SK-N-SH (cell line): ENCODE results near the gene LPAR1.

Source experiments
- EP300 ChIP-seq, 2 experiments: IDR thresholded peaks; 2 replicates each; pipeline versions ENCODE4 v1.4.0 to v1.6.1; 2012; ENCODE audit warnings: borderline replicate concordance in 1 of 2, low read depth in 1 of 2, low read length in 1 of 2
- FOXM1 ChIP-seq: IDR thresholded peaks from 2 replicates; pipeline ENCODE4 v1.4.0; 2012; ENCODE audit warnings: low read depth, mild to moderate bottlenecking
- JUND ChIP-seq: IDR thresholded peaks from 2 replicates; pipeline ENCODE4 v1.4.0; 2012
- RFX5 ChIP-seq: IDR thresholded peaks from 2 replicates; pipeline ENCODE4 v1.6.1; 2012; ENCODE audit warnings: mild to moderate bottlenecking, improper control_type of control experiment, low read length
- SIN3A ChIP-seq: IDR thresholded peaks from 2 replicates; pipeline ENCODE4 v1.6.1; 2012; ENCODE audit warnings: low read depth, mild to moderate bottlenecking, low read length, moderate library complexity, borderline replicate concordance
- TAF1 ChIP-seq: IDR thresholded peaks from 2 replicates; pipeline ENCODE4 v1.6.1; 2012; ENCODE audit warnings: low read depth, mild to moderate bottlenecking, low read length, moderate library complexity, borderline replicate concordance

DNA sequence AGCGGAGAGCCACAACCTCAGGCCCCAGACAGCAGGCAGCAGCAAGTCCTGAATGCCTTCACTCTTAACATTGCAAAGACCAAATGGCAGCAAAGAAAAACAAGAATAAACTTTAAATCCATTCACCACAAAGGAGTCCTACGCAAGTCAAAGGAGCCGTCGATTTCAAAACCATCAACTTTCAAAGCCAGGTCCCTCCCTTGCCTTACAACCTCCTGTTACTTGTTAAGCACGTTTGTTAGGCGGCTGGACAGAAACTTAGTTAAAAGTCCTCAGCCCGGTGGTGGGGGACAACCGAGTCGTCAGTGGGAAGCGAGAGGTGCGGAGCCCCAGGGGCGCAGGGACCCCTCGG, 938 bp downstream of the LPAR1 start:
- no peak for TF ChIP-seq RFX5
- TF ChIP-seq EP300 (IDR thresholded peaks at IDR 0.05; ENCODE audit: borderline replicate concordance in 1 of 2, low read depth in 1 of 2, low read length in 1 of 2) = no peak
- TF ChIP-seq TAF1 = no peak
- 0 out of 2 replicates have a peak, but pooled peaks have one; percentile 12 for TF ChIP-seq SIN3A
- TF ChIP-seq JUND = no peak
- TF ChIP-seq FOXM1 = no peak
